H1 (cell line): ENCODE data around the gene MTARC2. TPM values are rescaled to one million over a fixed set of nuclear protein-coding genes. Genes with fewer than 3 reads are reported as not detected.

Source experiments
- CTCF ChIA-PET: fragments of 300-600 bp; sonication (Branson Sonifier 250); formaldehyde crosslinking; loops from one replicate; lab custom pipeline; 2021; ENCODE audit not compliant: partially characterized antibody; lab: Charles Lee
- POLR2A ChIA-PET: fragments of 300-600 bp; sonication (Branson Sonifier 250); formaldehyde crosslinking; loops from one replicate; lab custom pipeline; 2021; ENCODE audit warnings: inconsistent platforms; ENCODE audit not compliant: partially characterized antibody; lab: Charles Lee
- DNase-seq, 2 experiments: peaks; one replicate each; pipeline versions ENCODE4 v3.0.0 to v3.0.0-alpha.2; 2010 to 2022; ENCODE audit warnings: low spot score in 2 of 2, low read depth in 1 of 2, mixed read lengths in 1 of 2
- FAIRE-seq: peaks from 2 replicates; lab custom pipeline; 2011; peaks lifted over from hg19 to GRCh38; lab: Jason Lieb, UNC
- H2AFZ ChIP-seq: 2 replicates; pipeline ENCODE4 v1.8.1; 2012; ENCODE audit warnings: low read length, inconsistent platforms
- H2AK5ac ChIP-seq: 2 replicates; pipeline ENCODE4 v1.6.1; 2013; ENCODE audit warnings: low read depth, low read length
- H2BK120ac ChIP-seq: replicated peaks from 2 replicates; pipeline ENCODE3; 2013; ENCODE audit warnings: low read depth, low read length, inconsistent platforms
- H2BK12ac ChIP-seq: 2 replicates; pipeline ENCODE4 v1.6.1; 2013; ENCODE audit warnings: low read depth, low read length
- H2BK15ac ChIP-seq: 2 replicates; pipeline ENCODE4 v1.6.1; 2013; ENCODE audit warnings: low read length
- H2BK20ac ChIP-seq: 2 replicates; pipeline ENCODE4 v1.6.1; 2013; ENCODE audit warnings: low read length
- H2BK5ac ChIP-seq: 2 replicates; pipeline ENCODE4 v1.6.1; 2013; ENCODE audit warnings: low read depth, low read length
- H3K14ac ChIP-seq: 2 replicates; pipeline ENCODE4 v1.6.1; 2013; ENCODE audit warnings: inconsistent platforms; ENCODE audit not compliant: insufficient read length
- H3K18ac ChIP-seq: 2 replicates; pipeline ENCODE4 v1.6.1; 2013; ENCODE audit warnings: low read length; ENCODE audit errors: extremely low read depth
- H3K23ac ChIP-seq: 2 replicates; pipeline ENCODE4 v1.6.1; 2013; ENCODE audit warnings: inconsistent platforms; ENCODE audit not compliant: insufficient read length
- H3K23me2 ChIP-seq: 2 replicates; pipeline ENCODE4 v1.6.1; 2013; ENCODE audit warnings: low read depth, low read length
- H3K27ac ChIP-seq: 2 replicates; pipeline ENCODE4 v1.6.1; 2011; ENCODE audit warnings: low read depth, low read length, inconsistent platforms
- H3K27me3 ChIP-seq, 4 experiments: replicated peaks in 1 of 4; 1 replicate in 1 of 4; 2 replicates in 3 of 4; pipeline versions ENCODE4 v1.6.1 to v1.8.1; 2011 to 2013; ENCODE audit warnings: low read length in 3 of 4, mild to moderate bottlenecking in 3 of 4, inconsistent platforms in 2 of 4, mixed read lengths in 2 of 4, moderate library complexity in 1 of 4; ENCODE audit not compliant: control insufficient read depth in 3 of 4, insufficient read depth in 3 of 4; ENCODE audit errors: extremely low read depth in 1 of 4
- H3K36me3 ChIP-seq, 4 experiments: 2 replicates each; pipeline versions ENCODE4 v1.6.1 to v1.8.1; 2011 to 2013; ENCODE audit warnings: mild to moderate bottlenecking in 4 of 4, low read length in 3 of 4, moderate library complexity in 2 of 4, control low read depth in 1 of 4, inconsistent platforms in 1 of 4; ENCODE audit not compliant: insufficient read depth in 4 of 4, control insufficient read depth in 2 of 4
- H3K4ac ChIP-seq: replicated peaks from 2 replicates; pipeline ENCODE3; 2013; ENCODE audit warnings: low read length, low read depth, mixed read lengths, inconsistent platforms; ENCODE audit not compliant: insufficient read length
- H3K4me1 ChIP-seq, 4 experiments: replicated peaks in 1 of 4; 1 replicate in 1 of 4; 2 replicates in 3 of 4; pipeline versions ENCODE4 v1.6.1 to v1.8.1; 2011 to 2013; ENCODE audit warnings: low read length in 3 of 4, inconsistent platforms in 2 of 4, mixed read lengths in 1 of 4; ENCODE audit not compliant: insufficient read depth in 4 of 4, control insufficient read depth in 3 of 4
- H3K4me2 ChIP-seq, 2 experiments: 2 replicates each; pipeline versions ENCODE4 v1.6.1 to v1.8.1; 2011 to 2013; ENCODE audit warnings: low read depth in 2 of 2, low read length in 2 of 2, control low read depth in 1 of 2, inconsistent platforms in 1 of 2, mild to moderate bottlenecking in 1 of 2; ENCODE audit not compliant: insufficient read depth in 1 of 2
- H3K4me3 ChIP-seq, 4 experiments: fragments of 200-600, 300-600 bp in 1 of 4; sonication (generic), shearing (Covaris generic), sonication (Bioruptor Twin) in 1 of 4; 2 replicates each; pipeline versions ENCODE4 v1.5.1 to v1.8.1; 2011 to 2016; ENCODE audit warnings: low read length in 4 of 4, low read depth in 3 of 4, control low read depth in 2 of 4, inconsistent platforms in 2 of 4, mild to moderate bottlenecking in 2 of 4, mixed read lengths in 1 of 4, moderate library complexity in 1 of 4; ENCODE audit not compliant: insufficient read depth in 2 of 4; ENCODE audit errors: extremely low read depth in 1 of 4
- H3K56ac ChIP-seq: replicated peaks from 2 replicates; pipeline ENCODE3; 2013; ENCODE audit warnings: low read depth, mild to moderate bottlenecking, mixed read lengths, low read length, inconsistent platforms; ENCODE audit not compliant: insufficient read length
- H3K79me1 ChIP-seq: 2 replicates; pipeline ENCODE4 v1.6.1; 2013; ENCODE audit warnings: low read depth, low read length, control low read depth
- H3K79me2 ChIP-seq, 2 experiments: 2 replicates each; pipeline versions ENCODE4 v1.6.1 to v1.8.1; 2012 to 2013; ENCODE audit warnings: low read length in 2 of 2, mild to moderate bottlenecking in 2 of 2, inconsistent platforms in 1 of 2; ENCODE audit not compliant: insufficient read depth in 2 of 2, control insufficient read depth in 1 of 2
- H3K9ac ChIP-seq, 4 experiments: replicated peaks in 1 of 4; 1 replicate in 1 of 4; 2 replicates in 3 of 4; pipeline versions ENCODE4 v1.6.1 to v1.8.1; 2011 to 2013; ENCODE audit warnings: low read depth in 3 of 4, low read length in 3 of 4, control low read depth in 2 of 4, mild to moderate bottlenecking in 2 of 4, moderate library complexity in 2 of 4, inconsistent platforms in 1 of 4; ENCODE audit errors: extremely low read depth in 1 of 4
- H3K9me3 ChIP-seq, 2 experiments: 2 replicates each; pipeline versions ENCODE4 v1.6.1 to v1.8.1; 2012 to 2013; ENCODE audit warnings: mild to moderate bottlenecking in 2 of 2, moderate library complexity in 2 of 2, control low read depth in 1 of 2, inconsistent platforms in 1 of 2, low read depth in 1 of 2, low read length in 1 of 2, mixed read lengths in 1 of 2; ENCODE audit not compliant: insufficient read depth in 2 of 2
- H4K20me1 ChIP-seq, 2 experiments: replicated peaks in 1 of 2; 2 replicates each; pipeline versions ENCODE3 to v1.8.1; 2011 to 2013; ENCODE audit warnings: inconsistent platforms in 2 of 2, low read length in 2 of 2, mild to moderate bottlenecking in 1 of 2; ENCODE audit not compliant: insufficient read depth in 2 of 2, control insufficient read depth in 1 of 2
- H4K5ac ChIP-seq: 2 replicates; pipeline ENCODE4 v1.6.1; 2013; ENCODE audit warnings: low read length, low read depth, mixed read lengths, inconsistent platforms; ENCODE audit not compliant: insufficient read length
- H4K8ac ChIP-seq: 2 replicates; pipeline ENCODE4 v1.8.0; 2013; ENCODE audit warnings: mild to moderate bottlenecking, moderate library complexity, low read length, inconsistent platforms; ENCODE audit not compliant: insufficient read depth; ENCODE audit errors: extremely low read depth
- H4K91ac ChIP-seq: replicated peaks from 2 replicates; pipeline ENCODE3; 2013; ENCODE audit warnings: low read length, mixed read lengths, inconsistent platforms; ENCODE audit not compliant: insufficient read length
- BACH1 ChIP-seq: IDR thresholded peaks from 2 replicates; pipeline ENCODE4 v1.6.1; 2012; ENCODE audit warnings: low read length, improper control_type of control experiment
- RAD21 ChIP-seq, 2 experiments: IDR thresholded peaks in 1 of 2; conservative IDR thresholded peaks in 1 of 2; 2 replicates each; pipeline ENCODE4 v1.6.1; 2011; ENCODE audit warnings: low read depth in 2 of 2, low read length in 2 of 2, improper control_type of control experiment in 1 of 2, inconsistent platforms in 1 of 2, mild to moderate bottlenecking in 1 of 2, moderate library complexity in 1 of 2
- SUZ12 ChIP-seq: fragments of 200-600 bp; sonication (generic); IDR thresholded peaks from 2 replicates; pipeline ENCODE4 v1.6.1; 2012; ENCODE audit warnings: mild to moderate bottlenecking, inconsistent platforms, low read length, moderate library complexity, mixed read lengths
- YY1 ChIP-seq: IDR thresholded peaks from 2 replicates; pipeline ENCODE4 v1.6.1; 2011; ENCODE audit warnings: low read depth, mild to moderate bottlenecking, low read length
- WGBS, 2 experiments: shearing (Covaris generic) in 1 of 2; methylation state at CpG; one replicate each; pipeline versions ENCODE4 v1.1.6 to v1.1.7; 2013 to 2015; ENCODE audit warnings: low lambda C conversion rate in 2 of 2, mixed read lengths in 2 of 2, inconsistent platforms in 1 of 2, low coverage in 1 of 2, missing lambda C conversion rate in 1 of 2; ENCODE audit not compliant: insufficient replicate concordance in 2 of 2, insufficient coverage in 1 of 2, insufficient read length in 1 of 2; ENCODE audit errors: extremely low coverage in 1 of 2, missing lambda C conversion rate in 1 of 2; 5-methylcytosine and 5-hydroxymethylcytosine counted together
- polyA plus RNA-seq, 7 experiments: library from polyadenylated mRNA; depleted of rRNA in 3 of 7; stranded (reverse) in 5 of 7; unstranded in 2 of 7; fragments of >200 nt in 5 of 7; fragments of 200-250 nt in 2 of 7; gene quantifications; 1 replicate in 5 of 7; 2 replicates in 1 of 7; 4 replicates in 1 of 7; pipeline versions ENCODE4 v1.2.1 to v1.2.3, GENCODE V29; 2011 to 2013; ENCODE audit warnings: missing spikeins in 2 of 7, mixed read lengths in 2 of 7
- total RNA-seq: library from RNA; stranded (reverse); fragmentation: NEBNext Ultra II Directional; extraction: Animal tissue kit (Norgen Biotek cat#: 25700); gene quantifications from 2 replicates; pipeline ENCODE4 v1.2.1, GENCODE V29; 2021
- TF ChIP-seq, protein P1 (sequence below): IDR thresholded peaks from 2 replicates; pipeline ENCODE4 v1.6.1; 2012; ENCODE audit warnings: inconsistent platforms
- TF ChIP-seq, protein P2 (sequence below): IDR thresholded peaks from 2 replicates; pipeline ENCODE4 v1.6.1; 2012; ENCODE audit warnings: inconsistent platforms
- TF ChIP-seq, protein P3 (sequence below), 3 experiments: IDR thresholded peaks; 1 replicate in 2 of 3; 2 replicates in 1 of 3; pipeline versions ENCODE4 v1.5.1 to v1.6.1; 2011; ENCODE audit warnings: low read length in 3 of 3, mild to moderate bottlenecking in 3 of 3, inconsistent platforms in 2 of 3, low read depth in 1 of 3, moderate library complexity in 1 of 3; ENCODE audit not compliant: insufficient read depth in 1 of 3; ENCODE audit errors: control extremely low read depth in 1 of 3

MTARC2 gene
- total and polyA plus RNA-seq, 2 of the 8 experiments (the other 6 are each of a cell fraction or from before 2014, with no cell fraction given): 7.2 to 7.9 TPM

DNA sequence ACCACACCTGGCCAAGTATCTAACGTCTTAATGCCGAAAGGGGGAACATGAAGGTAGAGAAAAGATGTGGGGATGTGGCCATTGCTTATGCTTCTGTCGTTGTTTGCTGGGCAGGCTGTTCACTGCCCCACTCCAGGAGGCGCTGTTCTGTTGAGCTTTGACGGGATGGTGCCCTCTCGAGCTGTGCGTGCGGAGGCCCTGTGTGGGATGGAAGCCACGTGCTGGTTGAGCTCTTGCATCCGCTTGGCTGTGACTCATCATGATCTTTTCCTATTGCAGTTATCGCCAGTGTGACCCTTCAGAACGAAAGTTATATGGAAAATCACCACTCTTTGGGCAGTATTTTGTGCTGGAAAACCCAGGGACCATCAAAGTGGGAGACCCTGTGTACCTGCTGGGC is 64.9 kb downstream of the MTARC2 start:
- no peaks in the 10 kb centered on the region for H3K79me1 ChIP-seq
- no peak overlapping the region for H3K14ac ChIP-seq
- H3K18ac ChIP-seq: no peak overlapping the region
- DNase-seq (peak in 1 of 2 experiments; percentile 60), FAIRE-seq (no peak)
- H3K27ac ChIP-seq: no peak overlapping the region
- H3K36me3 ChIP-seq: peaks cover 0 to 15% (median 10%) of the 10 kb centered on the region in 4 experiments; a peak in 4 of 8 replicates
- no peak overlapping the region for H3K23ac ChIP-seq
- H4K5ac ChIP-seq: no peak overlapping the region
- no peaks in the 10 kb centered on the region for H3K23me2 ChIP-seq
- no peak overlapping the region for H4K91ac ChIP-seq
- WGBS, 2 experiments: 74% methylated on average over 12 of the region's 12 CpGs; no CpG with 5 or more reads in 1 of the 2 experiments
- no peak overlapping the region for H3K4me2 ChIP-seq
- H2BK120ac ChIP-seq: no peak overlapping the region
- H3K79me2 ChIP-seq: no peaks in the 10 kb centered on the region
- no peak overlapping the region for H3K4me3 ChIP-seq
- H2AFZ ChIP-seq: no peak overlapping the region
- H3K27me3 ChIP-seq: no peaks in the 10 kb centered on the region
- no peak overlapping the region for H2AK5ac ChIP-seq
- CTCF ChIA-PET: interaction anchor here (0.6 to 2.7 kb wide), 18 partner anchors 9 to 593 kb away, joined by 3 to 15 read pairs (median 4); partner anchors contain the start of genes HLX, MTARC1 and MTARC2
- H2BK12ac ChIP-seq: no peak overlapping the region
- H3K56ac ChIP-seq: no peak overlapping the region
- POLR2A ChIA-PET: no interaction called here
- H2BK5ac ChIP-seq: no peak overlapping the region
- H3K9ac ChIP-seq: no peak overlapping the region
- peaks cover 0 to 6% (median under 1%) of the 10 kb centered on the region in 4 experiments; a peak in 2 of 7 replicates for H3K4me1 ChIP-seq
- H3K4ac ChIP-seq: no peak overlapping the region
- TF ChIP-seq SUZ12 (no peak), YY1 (0 out of 2 replicates have a peak, but pooled peaks have one; percentile 24), BACH1 (no peak), RAD21 (IDR thresholded peaks at IDR 0.05 in 1 of 2, conservative IDR thresholded peaks at IDR 0.05 in 1 of 2; ENCODE audit: low read depth in 2 of 2, low read length in 2 of 2) (peak; percentile 33 to 46; a peak in 3 of 4 replicates)
- TF ChIP-seq, protein P1, sequence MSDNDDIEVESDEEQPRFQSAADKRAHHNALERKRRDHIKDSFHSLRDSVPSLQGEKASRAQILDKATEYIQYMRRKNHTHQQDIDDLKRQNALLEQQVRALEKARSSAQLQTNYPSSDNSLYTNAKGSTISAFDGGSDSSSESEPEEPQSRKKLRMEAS: peak; percentile 49; the same call in 1 of the 2 replicates
- TF ChIP-seq, protein P2, sequence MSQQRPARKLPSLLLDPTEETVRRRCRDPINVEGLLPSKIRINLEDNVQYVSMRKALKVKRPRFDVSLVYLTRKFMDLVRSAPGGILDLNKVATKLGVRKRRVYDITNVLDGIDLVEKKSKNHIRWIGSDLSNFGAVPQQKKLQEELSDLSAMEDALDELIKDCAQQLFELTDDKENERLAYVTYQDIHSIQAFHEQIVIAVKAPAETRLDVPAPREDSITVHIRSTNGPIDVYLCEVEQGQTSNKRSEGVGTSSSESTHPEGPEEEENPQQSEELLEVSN: no peak
- TF ChIP-seq, protein P3, sequence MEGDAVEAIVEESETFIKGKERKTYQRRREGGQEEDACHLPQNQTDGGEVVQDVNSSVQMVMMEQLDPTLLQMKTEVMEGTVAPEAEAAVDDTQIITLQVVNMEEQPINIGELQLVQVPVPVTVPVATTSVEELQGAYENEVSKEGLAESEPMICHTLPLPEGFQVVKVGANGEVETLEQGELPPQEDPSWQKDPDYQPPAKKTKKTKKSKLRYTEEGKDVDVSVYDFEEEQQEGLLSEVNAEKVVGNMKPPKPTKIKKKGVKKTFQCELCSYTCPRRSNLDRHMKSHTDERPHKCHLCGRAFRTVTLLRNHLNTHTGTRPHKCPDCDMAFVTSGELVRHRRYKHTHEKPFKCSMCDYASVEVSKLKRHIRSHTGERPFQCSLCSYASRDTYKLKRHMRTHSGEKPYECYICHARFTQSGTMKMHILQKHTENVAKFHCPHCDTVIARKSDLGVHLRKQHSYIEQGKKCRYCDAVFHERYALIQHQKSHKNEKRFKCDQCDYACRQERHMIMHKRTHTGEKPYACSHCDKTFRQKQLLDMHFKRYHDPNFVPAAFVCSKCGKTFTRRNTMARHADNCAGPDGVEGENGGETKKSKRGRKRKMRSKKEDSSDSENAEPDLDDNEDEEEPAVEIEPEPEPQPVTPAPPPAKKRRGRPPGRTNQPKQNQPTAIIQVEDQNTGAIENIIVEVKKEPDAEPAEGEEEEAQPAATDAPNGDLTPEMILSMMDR (IDR thresholded peaks at IDR 0.05; ENCODE audit: control extremely low read depth in 1 of 3, insufficient read depth in 1 of 3, low read depth in 1 of 3, low read length in 3 of 3): peak; percentile 51 to 70 (median 67)
- no peak overlapping the region for H2BK15ac ChIP-seq
- no peak overlapping the region for H2BK20ac ChIP-seq
- peak overlapping the region; percentile 69; the same call in 1 of the 2 replicates for H4K8ac ChIP-seq
- no peaks in the 10 kb centered on the region for H3K9me3 ChIP-seq
- H4K20me1 ChIP-seq: peaks cover 0 to 3% of the 10 kb centered on the region in 2 experiments
